ENCODE data around the gene GATAD2B.

- TF ChIP-seq TSHZ2 (CRISPR knock-in tag; IDR thresholded peaks at IDR 0.05) (no peak), ZC3H10 (CRISPR knock-in tag; IDR thresholded peaks at IDR 0.05) (no peak), ZFP30 (CRISPR knock-in tag; IDR thresholded peaks at IDR 0.05) (no peak), PATZ1 (CRISPR knock-in tag; IDR thresholded peaks at IDR 0.05; ENCODE audit: borderline replicate concordance) (no peak), TOX (CRISPR knock-in tag; IDR thresholded peaks at IDR 0.05; ENCODE audit: borderline replicate concordance) (no peak), ARNTL (CRISPR knock-in tag; IDR thresholded peaks at IDR 0.05; ENCODE audit: borderline replicate concordance, low read depth) (no peak), PPARA (CRISPR knock-in tag; IDR thresholded peaks at IDR 0.05; ENCODE audit: borderline replicate concordance) (no peak), SNAI2 (CRISPR knock-in tag; IDR thresholded peaks at IDR 0.05) (no peak), CREB5 (CRISPR knock-in tag; IDR thresholded peaks at IDR 0.05; ENCODE audit: low read depth) (no peak), ZNF565 (CRISPR knock-in tag; conservative IDR thresholded peaks at IDR 0.05; ENCODE audit: low read depth) (no peak), ZFP3 (CRISPR knock-in tag; IDR thresholded peaks at IDR 0.05) (no peak)
Measured at GRCh38 chr1:153845158-153845557, 77.6 kb downstream of the GATAD2B start.
